Fibroblast of gingiva (primary cell): ENCODE measurements around the gene HCST.

Source experiments
- DNase-seq: peaks from one replicate; pipeline ENCODE4 v3.0.0-alpha.2; 2011; ENCODE audit warnings: low read depth

Gene HCST

GRCh38 chr19:35937345-35938281 is 35.3 kb downstream of the HCST start:
- DNase-seq, result no peak

- no peak for DNase-seq
Observed at GRCh38 chr19:35938282-35939224, 36.2 kb downstream of the HCST start.

- DNase-seq, result no peak
Observed at GRCh38 chr19:35939307-35940077, 37.2 kb downstream of the HCST start.

GRCh38 chr19:35940078-35940775 is 37.9 kb downstream of the HCST start:
- DNase-seq, result no peak

GRCh38 chr19:35940839-35941238 is 38.5 kb downstream of the HCST start:
- DNase-seq, result no peak

GRCh38 chr19:35942235-35942634 is 39.9 kb downstream of the HCST start:
- DNase-seq, result no peak

GRCh38 chr19:35943321-35944301 is 41.3 kb downstream of the HCST start:
- no peak for DNase-seq

GRCh38 chr19:35944556-35944955 is 42.2 kb downstream of the HCST start:
- DNase-seq, result no peak

GRCh38 chr19:35945121-35945790 is 42.9 kb downstream of the HCST start:
- no peak for DNase-seq

- DNase-seq, result no peak
Observed at GRCh38 chr19:35946203-35946602, 43.9 kb downstream of the HCST start.

- no peak for DNase-seq
Observed at GRCh38 chr19:35949131-35949530, 46.8 kb downstream of the HCST start.
